NCI-H2196 treated with DMSO at 0.1 percent for 48 hours (cell line): Measurements from ENCODE around the gene IMPA2.

Experiments
- DNase-seq: peaks from one replicate; lab custom pipeline; 2025; ENCODE audit not compliant: unreplicated experiment; lab: John Stamatoyannopoulos, UW

The IMPA2 gene

DNA sequence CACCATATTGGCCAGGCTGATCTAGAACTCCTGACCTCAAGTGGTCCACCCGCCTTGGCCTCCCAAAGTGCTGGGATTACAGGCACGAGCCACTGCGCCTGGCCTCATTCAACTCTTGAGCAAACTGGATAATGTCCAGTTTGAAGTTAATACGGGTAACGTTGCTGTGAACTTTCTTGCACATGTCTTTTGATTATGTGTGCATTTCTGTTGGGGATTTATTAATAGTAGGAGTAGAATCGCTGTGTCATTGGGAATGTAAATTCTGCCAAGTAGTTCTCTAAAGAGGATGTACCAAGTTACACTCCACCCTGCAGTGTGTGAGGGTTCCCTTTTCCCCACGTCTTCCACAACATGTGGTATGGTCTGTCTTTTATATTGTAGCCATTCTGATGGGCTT, 6.2 kb downstream of the IMPA2 start:
- DNase-seq, result no peak

DNA sequence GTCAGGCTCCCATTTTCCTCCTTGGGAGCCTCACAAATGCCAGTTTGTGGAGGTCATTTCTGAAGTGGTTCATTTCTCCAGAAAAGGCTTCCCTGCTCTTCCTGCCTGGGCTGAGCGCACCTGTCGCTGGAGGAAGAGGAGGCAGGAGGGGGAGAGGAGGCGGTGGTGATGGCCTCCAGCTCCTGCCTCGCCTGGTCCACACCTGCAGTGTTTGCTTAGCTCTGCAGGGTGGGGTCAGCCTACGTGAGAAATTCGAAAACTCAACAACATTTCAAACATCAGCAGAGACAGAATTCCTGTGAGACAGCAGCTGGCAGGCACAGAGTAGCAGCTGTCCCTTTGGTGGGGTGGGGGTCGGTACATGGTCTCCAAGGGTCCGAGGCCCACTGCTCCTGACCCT, 7.9 kb downstream of the IMPA2 start:
- no peak for DNase-seq

DNA sequence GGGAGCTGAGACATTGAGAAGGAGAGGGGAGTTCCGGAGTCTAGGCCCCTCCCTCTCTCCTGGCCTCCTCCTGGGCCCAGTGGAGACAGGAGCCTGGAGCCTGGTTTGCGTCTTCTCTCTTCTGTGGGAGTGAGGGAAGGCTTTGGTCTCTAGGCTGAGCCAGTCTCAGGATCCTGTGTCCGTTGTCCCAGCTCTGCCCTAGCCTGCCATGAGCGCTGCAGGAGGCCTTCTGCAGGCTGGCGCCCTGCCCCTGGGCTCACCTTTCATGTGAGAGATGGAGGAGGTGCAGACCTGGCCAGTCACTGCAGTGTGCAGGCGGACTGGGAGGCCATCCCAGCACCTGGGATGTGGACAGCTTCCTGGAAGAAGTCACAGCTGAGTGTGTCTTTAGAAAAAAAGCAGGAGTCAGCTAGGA, 8.7 kb downstream of the IMPA2 start:
- DNase-seq, result peak; percentile 89

DNA sequence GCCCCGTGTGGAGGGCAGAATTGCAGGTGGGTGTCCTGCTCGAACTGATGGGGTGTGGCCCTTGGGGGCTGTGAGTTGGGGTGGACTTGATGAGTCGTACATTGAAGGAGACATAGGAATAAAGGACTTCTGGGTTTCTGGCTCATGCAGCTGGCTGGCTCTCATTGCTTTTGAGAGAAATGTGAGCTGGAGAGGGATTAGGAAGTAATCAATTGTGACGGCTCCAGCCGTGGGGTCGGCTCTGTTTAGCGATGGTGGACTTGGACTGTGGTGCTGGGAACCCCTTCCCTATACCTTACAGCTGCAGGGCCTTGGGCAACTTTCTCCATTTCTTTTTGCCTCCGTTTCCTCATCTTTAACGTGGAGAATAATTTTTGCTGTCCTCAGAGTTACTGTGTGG, 9.2 kb downstream of the IMPA2 start:
- no peak for DNase-seq

DNA sequence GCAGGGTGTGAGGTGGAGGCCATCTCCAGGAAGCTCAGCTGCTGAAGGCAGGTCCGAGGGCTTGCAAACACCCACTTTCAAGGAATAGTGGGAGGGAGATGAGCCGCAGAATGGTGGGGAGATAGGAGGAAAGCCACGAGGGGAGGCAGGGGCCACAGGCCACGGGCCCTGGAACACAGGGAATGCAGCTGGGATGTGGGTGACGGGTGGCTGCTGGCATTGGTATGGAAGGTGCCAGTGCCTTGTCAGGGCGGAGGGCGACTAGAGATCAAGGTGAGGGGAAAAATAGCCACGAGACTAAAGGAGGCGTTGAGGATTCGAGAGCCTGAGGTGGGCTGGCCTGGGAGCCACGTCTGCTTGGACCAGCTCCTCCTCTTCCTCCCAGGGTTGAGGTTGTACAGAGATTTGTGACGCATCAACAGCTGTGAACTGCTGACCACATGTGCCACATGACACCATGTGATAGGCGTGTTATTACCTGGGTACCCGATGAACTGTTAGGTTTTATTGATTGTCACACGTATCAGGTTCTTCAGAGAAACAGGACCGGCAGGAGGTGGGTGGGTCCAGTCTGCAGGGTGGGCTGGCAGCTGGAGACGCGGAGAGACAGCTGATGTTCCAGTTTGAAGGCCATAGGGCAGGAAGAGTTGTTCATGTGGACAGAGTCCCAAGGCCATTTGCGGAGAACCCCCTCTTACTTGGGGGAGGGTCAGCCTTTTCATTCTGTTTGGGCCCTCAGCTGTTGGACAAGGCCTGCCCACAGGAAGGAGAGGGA, 9.9 kb downstream of the IMPA2 start:
- DNase-seq, result no peak

DNA sequence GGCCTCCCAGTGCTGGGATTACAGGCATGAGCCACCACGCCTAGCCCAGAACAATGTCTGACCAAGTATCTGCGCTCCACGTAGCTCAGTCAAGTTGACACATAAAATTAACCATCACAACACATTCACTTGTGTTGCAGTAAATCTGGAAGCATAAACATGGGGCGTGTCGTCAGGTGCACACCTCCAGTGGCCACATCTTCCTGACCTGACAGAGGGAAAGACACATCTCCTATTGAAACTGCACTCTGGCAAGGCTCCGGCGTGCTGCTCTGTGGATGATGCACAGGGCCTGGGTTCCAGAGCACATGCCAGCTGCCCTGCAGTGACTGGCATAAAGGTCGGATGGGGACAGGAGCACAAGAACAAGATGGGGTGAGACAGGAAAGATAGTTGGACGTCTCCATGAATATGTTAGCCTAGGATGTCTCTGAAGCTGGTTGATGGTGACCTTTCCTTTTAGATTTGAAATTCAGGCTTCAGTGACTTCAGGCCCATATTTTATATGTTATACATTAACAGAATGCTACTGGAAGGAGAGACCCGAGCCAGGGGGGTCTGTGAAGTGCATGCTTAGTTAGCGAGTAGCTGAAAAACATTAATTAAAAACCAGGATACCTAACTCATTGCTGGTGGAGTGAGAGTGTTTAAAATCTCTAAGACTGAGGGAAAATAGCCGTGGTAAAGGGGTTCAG, 10.9 kb downstream of the IMPA2 start:
- no peak for DNase-seq

DNA sequence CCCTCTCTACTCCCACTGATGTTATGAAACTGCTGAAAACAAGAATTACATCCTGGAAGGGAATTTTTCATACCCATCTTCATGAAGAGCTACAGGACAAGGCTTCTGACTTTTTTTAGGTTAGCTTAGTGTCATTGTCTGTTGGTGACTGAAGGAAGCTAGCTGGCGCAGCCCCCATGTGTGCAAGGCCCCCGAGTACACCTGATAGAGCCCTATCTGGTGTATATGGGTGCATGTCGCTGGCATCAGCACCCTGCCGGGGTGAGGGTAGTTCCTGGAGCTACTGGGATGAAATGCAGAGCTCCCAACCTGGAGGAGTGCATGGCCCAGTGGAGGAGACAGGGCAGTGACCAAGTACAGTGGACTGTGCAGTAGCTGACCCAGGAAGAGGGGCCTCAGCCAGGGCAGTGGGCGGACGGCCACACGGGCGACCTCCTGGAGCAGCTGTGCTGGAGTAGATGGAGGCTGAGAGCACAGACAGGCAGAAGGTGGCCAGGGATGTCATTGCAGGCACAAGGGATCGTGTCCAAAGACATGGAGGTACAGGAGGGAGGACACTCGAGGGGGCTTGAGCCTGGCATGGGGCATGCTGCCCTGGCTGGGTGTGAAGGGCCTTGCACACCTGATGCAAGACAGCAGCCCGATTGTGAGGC, 12.1 kb downstream of the IMPA2 start:
- no peak for DNase-seq

DNA sequence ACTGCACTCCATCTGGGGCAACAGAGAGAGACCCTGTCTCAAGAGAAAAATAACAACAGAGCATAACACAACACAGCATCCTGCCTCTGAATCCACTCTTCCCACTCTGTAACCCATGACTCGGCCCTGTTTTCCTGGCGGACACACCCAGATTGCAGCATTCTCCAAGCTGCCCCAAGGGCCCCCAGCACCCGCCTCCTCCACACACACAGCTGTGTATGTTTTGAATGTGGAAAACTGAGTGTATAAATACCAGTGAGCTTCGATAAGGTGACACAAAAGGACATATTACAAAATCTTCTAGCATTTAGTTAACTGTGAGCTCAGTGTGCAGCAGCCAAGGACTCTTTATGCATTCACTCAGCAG, 13.0 kb downstream of the IMPA2 start:
- DNase-seq, result no peak

DNA sequence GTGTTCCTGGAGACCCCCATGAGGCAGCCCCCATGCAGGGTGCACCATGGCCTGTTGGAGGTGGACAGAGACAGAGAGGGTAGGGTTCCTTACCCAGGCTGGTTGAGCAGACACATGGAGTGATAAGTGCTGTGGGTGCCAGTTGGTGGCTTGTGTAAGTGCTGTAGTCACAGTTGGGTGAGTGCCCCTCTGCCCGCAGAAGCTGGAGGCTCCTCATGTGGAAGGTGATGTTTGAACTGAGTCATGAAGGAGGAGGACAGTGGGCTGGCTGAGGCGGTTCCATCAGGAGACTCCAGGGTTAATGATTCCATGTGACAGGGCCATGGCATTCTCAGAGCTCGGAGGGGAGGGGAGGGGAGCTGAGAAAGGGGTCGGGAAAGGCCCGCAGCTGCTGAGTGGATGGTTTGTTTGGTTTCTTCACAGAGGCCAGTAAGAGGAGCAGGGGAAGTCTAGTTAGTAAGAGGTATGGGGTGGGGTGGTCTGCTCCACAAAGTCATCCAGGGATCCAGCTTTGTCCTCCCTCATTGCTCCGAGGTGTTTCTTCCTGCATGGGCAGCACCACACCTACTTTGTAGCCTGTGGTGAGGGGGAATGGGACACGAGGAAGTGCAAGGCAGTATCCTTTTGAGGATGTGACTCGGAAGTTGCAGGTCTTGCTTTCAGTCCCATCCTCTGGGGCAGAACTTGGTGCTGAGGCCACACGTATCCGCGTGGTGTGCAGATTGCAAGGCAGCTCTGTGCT, 13.6 kb downstream of the IMPA2 start:
- no peak for DNase-seq

DNA sequence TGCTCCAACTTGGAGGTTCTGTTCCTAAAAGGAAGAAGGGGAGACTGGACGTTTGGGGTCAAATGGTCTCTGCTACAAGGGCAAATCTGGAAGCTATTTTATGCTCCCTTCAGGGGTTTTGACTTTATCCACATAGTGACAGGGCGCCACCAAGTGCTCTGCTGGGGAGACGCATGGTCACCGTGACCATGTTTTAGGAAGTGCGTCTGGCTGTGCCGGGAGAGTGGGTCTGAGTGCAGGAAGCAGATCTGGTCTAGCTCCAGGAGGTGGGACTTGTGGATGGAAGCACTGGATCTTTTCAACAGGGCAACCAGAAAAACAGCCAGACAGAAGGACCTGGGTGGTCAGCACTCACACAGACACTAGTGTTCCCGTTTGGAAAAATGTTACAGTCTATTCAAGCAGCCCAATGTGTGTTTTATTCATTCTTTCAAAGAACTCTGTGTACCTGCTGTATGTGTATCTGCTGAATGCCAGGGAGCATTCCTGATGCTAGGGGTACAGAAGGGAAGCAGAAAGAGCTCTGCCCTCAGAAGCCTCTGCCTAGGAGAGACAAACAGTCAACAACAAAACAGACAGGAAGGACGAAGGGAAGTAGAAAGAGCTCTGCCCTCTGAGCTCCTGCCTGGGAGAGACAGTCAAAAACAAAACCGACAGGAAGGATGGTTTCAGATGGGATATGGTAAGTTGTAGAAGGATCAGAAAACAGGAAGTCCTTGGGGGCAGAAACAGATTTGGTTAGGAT, 14.3 kb downstream of the IMPA2 start:
- DNase-seq, result peak; percentile 68

DNA sequence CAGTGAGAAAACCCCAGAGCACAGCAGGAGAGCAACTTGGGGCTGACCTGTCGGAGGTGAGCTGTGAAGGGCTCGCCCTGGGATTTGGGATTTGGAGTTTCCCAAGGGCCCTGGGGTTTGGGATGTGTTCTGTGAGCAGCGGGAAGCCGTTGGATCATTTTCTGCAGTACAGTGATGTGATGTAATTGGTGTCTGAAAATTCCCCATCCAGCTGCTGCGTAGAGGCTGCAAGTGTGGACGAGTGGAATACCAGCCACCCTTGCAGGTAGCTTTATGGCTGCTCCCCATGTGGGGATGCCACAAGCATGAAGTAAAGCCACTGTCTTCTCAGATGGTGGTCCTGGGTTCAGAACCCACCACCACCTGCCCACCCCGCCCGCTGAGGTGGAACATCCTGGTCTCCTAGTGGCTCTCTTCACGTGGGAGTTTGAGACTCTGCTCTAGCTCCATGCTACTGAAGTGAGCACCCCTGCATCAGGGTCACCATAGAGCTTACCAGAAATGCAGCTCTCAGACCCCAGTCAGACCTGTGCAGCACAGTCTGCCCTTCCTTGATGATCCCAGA, 15.0 kb downstream of the IMPA2 start:
- no peak for DNase-seq

DNA sequence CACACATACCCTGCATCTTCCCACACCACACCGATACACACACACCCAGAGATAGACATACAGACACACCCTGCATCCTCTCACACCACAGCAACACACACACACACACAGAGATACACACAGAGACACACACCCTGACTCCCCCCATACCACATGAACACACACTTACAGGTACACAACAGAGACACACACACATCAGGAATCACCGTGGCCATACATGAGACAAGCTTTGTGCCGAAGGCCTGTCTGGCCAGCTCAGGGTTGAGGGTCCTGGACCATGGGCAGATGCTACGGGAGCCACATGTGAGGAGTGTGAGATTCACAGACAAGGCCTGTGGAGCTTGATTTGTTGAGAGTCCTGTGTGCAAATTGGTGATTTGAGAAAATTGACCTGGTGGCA, 15.6 kb downstream of the IMPA2 start:
- no peak for DNase-seq

DNA sequence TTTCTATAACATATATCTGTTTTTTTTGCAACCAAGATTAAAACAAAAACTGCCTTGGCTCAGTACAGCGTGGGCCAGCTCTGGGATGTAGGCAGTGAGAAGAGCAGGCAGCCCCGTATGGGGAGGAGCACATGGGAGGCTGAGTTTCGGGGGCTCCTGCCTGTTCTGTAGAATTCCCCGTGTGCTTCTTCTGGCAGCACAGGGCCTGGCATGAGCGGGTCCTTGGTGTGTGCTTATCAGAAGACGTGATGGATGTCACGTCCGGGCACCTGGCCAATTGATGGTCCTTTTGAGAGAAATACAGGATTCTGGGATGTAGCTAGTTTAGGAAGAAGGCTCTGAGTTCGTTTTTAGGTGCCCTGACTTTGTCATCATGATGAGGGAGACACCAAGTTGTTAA, 16.2 kb downstream of the IMPA2 start:
- DNase-seq, result no peak

DNA sequence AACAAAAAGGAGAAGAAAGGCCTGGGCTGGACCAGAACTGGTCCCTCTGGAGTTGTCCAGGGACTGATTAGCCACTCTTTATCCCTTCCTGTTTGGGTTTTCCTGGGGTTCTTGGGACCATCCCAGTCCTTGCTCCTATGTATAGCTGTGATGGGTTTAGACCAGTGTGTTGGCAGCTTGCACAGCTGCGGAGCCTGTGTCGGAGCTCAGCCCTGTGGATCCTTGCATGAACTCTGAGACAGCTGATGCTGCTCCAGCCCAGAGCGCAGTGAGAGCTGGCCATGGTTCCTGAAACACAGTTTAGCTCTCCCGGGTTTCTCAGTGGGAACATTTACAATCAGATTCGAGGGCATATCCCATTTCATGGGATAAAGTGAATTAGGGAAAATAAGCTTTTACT, 16.9 kb downstream of the IMPA2 start:
- no peak for DNase-seq

DNA sequence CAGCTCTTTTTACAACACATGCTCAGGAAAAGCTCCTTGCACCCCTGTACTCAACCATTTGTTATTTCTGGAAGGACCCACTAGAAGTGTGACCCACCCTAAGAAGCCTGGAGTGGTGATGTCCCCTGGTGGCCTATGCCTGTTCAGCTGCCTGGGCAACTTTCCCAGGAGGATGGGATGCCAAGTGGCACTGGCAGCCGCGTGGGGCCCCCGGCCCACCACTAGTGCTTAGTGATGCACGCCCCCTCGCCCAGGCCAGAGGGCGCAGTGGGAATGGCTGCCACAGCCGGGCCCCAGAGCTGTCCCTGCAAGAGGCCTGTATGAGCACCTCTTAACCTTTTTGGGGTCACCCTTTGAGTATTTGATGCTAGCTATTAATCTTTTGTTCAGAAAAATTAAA, 18.1 kb downstream of the IMPA2 start:
- DNase-seq, result no peak

DNA sequence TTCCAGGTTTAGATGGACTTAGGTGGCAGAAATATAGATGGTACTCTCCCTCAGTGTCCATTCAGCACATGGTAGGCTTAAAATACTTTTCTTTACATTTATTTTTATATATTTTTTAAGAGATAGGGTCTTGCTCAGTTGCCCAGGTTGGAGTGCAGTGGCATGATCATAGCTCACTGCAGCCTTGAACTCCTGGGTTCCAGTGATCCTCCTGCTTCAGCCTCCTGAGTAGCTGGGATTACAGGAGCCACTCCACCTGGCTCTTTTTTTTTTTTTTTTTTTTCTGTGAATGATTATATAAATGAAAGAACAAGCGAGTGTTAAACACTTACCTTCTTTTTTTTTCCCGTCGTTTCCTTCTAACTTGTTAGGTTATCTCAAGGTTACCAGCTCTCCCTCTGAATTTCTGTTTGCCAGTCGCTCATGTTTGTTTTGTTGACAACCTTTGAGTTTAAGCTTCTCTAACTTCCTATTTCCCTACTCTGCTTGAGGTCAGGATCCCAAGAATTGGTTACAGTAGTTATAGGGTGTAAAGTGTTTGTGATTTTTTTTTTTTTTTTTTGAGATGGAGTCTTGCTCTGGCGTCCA, 18.9 kb downstream of the IMPA2 start:
- DNase-seq, result no peak

DNA sequence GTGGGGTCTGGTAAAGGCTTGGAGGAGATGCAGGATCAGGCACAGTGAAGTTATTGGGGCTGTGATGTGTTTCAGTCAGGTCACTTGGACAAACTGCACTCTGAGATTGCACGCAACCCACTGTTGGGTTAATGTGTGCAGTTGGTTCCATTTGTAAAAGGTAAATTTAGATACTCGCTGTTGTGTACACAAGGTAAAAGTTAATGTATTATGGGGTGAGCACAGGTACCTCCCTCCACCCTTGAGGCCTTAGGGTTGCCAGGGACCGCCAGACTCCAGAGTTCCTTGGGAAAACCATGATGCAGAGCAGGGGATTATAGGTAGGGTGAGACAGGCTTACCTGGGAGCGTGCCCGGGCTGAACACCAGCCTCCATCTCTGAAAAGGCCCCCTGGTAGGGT, 20.1 kb downstream of the IMPA2 start:
- DNase-seq, result no peak

DNA sequence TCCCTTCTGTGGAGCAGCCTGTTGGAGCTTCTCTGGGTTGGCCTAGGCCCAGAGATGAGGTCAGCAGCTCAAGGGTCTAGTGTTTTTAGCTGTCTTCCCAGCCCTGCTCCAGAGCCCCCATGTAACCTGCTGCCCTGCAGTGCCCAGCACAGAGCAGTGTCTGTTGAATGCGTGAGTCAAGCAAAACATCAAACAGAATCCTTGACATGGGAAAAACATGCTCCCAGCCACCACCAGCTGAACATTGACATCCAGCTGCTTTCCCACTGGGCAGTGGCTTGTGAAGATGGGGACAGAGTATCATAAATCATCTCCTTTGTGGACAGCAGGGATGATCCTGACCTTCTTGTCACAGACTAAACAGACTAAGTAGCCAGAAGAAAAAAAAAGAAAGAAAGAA, 22.6 kb downstream of the IMPA2 start:
- no peak for DNase-seq

DNA sequence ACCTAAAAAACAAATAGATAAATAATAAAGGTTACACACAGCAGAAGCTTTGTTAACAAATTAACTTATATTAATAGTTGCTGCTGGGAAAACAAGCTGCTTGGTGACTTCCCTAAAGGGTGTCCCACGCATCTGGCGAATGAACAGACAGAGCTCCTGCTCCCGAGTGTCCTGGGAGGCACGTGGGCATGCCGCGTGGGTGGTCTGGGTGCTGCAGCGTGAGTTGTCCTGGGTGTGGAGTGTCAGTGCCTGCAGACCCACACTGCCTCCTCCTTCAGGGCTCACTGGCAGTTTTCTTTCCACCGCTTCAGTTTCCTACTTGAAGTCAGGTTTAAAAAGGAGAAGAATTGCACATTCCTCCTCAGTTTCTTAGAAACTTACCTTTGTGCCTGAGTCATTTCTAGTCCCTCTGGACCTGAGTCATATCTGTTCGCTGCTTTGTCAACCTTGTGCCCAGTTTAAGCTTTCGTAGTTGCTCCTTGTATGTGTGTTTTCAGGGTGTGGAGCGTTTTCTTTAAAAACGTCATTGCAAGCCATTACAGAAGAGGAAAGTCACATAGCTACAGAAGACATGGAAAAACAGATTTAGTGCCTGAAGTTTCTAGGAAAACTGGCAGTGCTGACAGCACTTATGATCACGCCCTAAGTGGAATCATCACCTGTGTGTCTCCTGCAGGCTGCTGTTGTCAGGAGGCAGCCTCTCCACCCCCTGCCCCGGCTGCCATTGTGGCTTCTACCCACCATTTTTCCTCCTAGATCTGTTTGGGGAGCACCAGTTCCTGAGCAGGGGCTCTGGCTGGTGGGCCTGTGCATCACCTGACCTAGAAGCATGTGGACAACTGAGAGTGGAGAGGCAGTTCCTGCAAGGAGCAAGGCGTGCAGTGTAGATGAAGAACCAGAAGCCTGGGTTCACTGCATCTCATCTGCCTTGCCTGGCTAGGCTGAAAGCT, 24.5 kb downstream of the IMPA2 start:
- DNase-seq, result no peak
